GM23248 (cell line): Measurements from ENCODE around the gene ARMC12. TPM values are rescaled to one million over a fixed set of nuclear protein-coding genes. Genes with fewer than 3 reads are reported as not detected.
A peak's percentile ranks its signal among the peaks of the same experiment; 100 is the strongest.
"Not testable (repeated sequence)": the region's sequence is repeated elsewhere in the genome, so short reads cannot be mapped to it uniquely, and the experiment has no call there.

Experiments used
- DNase-seq: peaks from one replicate; pipeline ENCODE4 v3.0.0-alpha.2; 2015
- H2AFZ ChIP-seq: fragments of 200-600 bp; sonication (generic); 2 replicates; pipeline ENCODE4 v1.6.1; 2016; ENCODE audit warnings: antibody characterized with exemption
- H3F3A ChIP-seq: fragments of 200-600 bp; sonication (generic); 2 replicates; pipeline ENCODE4 v1.6.1; 2016; ENCODE audit warnings: mild to moderate bottlenecking, antibody characterized with exemption, mixed run types; ENCODE audit not compliant: insufficient read depth
- H3K27ac ChIP-seq: fragments of 200-600 bp; sonication (generic); 2 replicates; pipeline ENCODE4 v1.5.1; 2016; ENCODE audit warnings: mild to moderate bottlenecking
- H3K27me3 ChIP-seq: fragments of 200-600 bp; sonication (generic); replicated peaks from 2 replicates; pipeline ENCODE4 v1.6.1; 2016; ENCODE audit warnings: mild to moderate bottlenecking; ENCODE audit not compliant: insufficient read depth
- H3K36me3 ChIP-seq: fragments of 200-600 bp; sonication (generic); 2 replicates; pipeline ENCODE4 v1.6.1; 2016; ENCODE audit warnings: low read depth, mild to moderate bottlenecking
- H3K4me1 ChIP-seq: fragments of 200-600 bp; sonication (generic); 2 replicates; pipeline ENCODE4 v1.6.1; 2016; ENCODE audit warnings: mild to moderate bottlenecking; ENCODE audit not compliant: insufficient read depth
- H3K4me2 ChIP-seq: fragments of 200-600 bp; sonication (generic); one replicate; pipeline ENCODE4 v1.6.1; 2016; ENCODE audit warnings: mild to moderate bottlenecking; ENCODE audit not compliant: unreplicated experiment
- H3K4me3 ChIP-seq: fragments of 200-600 bp; sonication (generic); 2 replicates; pipeline ENCODE4 v1.5.1; 2016; ENCODE audit warnings: mild to moderate bottlenecking
- H3K79me2 ChIP-seq: fragments of 200-600 bp; sonication (generic); 2 replicates; pipeline ENCODE4 v1.6.1; 2016; ENCODE audit warnings: mild to moderate bottlenecking; ENCODE audit not compliant: insufficient read depth
- H3K9ac ChIP-seq: fragments of 200-600 bp; sonication (generic); 2 replicates; pipeline ENCODE4 v1.6.1; 2016; ENCODE audit warnings: mild to moderate bottlenecking
- H3K9me2 ChIP-seq: fragments of 200-600 bp; sonication (generic); 2 replicates; pipeline ENCODE4 v1.6.1; 2016; ENCODE audit warnings: mixed run types, mild to moderate bottlenecking, moderate library complexity; ENCODE audit not compliant: insufficient read depth
- H3K9me3 ChIP-seq: fragments of 200-600 bp; sonication (generic); one replicate; pipeline ENCODE4 v1.6.1; 2017; ENCODE audit warnings: low read depth
- H4K20me1 ChIP-seq: fragments of 200-600 bp; sonication (generic); 2 replicates; pipeline ENCODE4 v1.6.0; 2016; ENCODE audit not compliant: insufficient read depth
- EZH2 ChIP-seq: fragments of 200-600 bp; sonication (generic); IDR thresholded peaks from 2 replicates; pipeline ENCODE4 v1.6.1; 2018; ENCODE audit warnings: antibody characterized with exemption, mild to moderate bottlenecking; ENCODE audit not compliant: insufficient read depth, poor library complexity, severe bottlenecking
- EZH2phosphoT487 ChIP-seq: fragments of 200-600 bp; sonication (generic); IDR thresholded peaks from 2 replicates; pipeline ENCODE4 v1.6.1; 2018; ENCODE audit warnings: antibody characterized with exemption, moderate library complexity, mild to moderate bottlenecking, low read depth; ENCODE audit not compliant: insufficient read depth
- WGBS, 2 experiments: methylation state at CpG; one replicate each; pipeline ENCODE4 v1.1.6; 2015 to 2017; ENCODE audit warnings: low lambda C conversion rate in 2 of 2, low coverage in 1 of 2; ENCODE audit errors: missing lambda C conversion rate in 2 of 2; 5-methylcytosine and 5-hydroxymethylcytosine counted together
- in situ Hi-C: fragments of 300-500 bp; cut with MboI; formaldehyde crosslinking; loops from 2 replicates; pipeline ENCODE4 v1.15.0; 2020
- polyA plus RNA-seq: library from polyadenylated mRNA; unstranded; fragments of >200 nt; fragmentation: Nextera tagmentation; extraction: Ambion mirVana; gene quantifications from 2 replicates; pipeline ENCODE4 v1.2.1, GENCODE V29; 2016
- total RNA-seq: library from RNA; depleted of rRNA; stranded (reverse); fragments of >200 nt; shearing (Covaris generic); gene quantifications from 2 replicates; pipeline ENCODE4 v1.2.3, GENCODE V29; 2014; rRNA removed

The ARMC12 gene, protein sequence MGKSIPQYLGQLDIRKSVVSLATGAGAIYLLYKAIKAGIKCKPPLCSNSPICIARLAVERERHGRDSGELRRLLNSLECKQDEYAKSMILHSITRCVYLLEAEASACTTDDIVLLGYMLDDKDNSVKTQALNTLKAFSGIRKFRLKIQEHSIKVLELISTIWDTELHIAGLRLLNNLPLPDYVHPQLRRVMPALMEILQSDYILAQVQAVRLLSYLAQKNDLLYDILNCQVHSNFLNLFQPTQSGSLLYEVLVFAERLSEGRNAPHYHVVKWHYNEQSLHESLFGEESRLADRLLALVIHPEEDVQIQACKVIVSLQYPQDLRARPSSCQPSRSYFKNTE
- not detected in 2 replicates for total RNA-seq
- 0.15 and 0.26 TPM in 2 replicates for polyA plus RNA-seq

DNA sequence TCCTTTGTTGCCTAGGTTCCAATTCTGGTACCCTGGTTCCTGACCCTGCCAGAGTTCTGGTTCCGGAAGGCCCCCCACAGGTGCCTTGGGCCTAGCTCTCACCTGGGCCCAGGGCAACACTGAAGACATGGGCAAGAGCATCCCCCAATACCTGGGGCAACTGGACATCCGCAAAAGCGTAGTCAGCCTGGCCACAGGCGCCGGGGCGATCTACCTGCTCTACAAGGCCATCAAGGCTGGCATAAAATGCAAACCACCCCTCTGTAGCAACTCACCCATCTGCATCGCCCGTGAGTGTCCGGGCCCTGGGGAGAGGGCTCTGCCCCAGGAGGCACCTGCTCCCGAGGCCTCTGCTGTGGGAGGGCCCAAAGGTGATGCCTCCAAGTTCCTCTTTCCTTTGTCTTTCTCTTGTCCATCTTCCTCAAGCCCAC is at the start of gene ARMC12:
TSS of gene ARMC12 (plus strand) at position 51 of the 431 bp plus-strand sequence. CDS start at position 128, 77 bp downstream.
- no peak within 1 kb of the TSS for H3K4me3 ChIP-seq
- H3K36me3 ChIP-seq = no peaks in the 10 kb centered on the region
- no peak within 1 kb of the TSS; the same call in 1 of the 2 replicates for H2AFZ ChIP-seq
- H3K9me2 ChIP-seq = no peaks in the 10 kb centered on the region
- TF ChIP-seq EZH2phosphoT487 = no peak
- no peak for TF ChIP-seq EZH2
- no peaks in the 10 kb centered on the region for H4K20me1 ChIP-seq
- no peak within 1 kb of the TSS for H3K4me2 ChIP-seq
- no peaks in the 10 kb centered on the region for H3K79me2 ChIP-seq
- H3F3A ChIP-seq = no peaks in the 10 kb centered on the region
- no peaks in the 10 kb centered on the region for H3K9me3 ChIP-seq
- H3K27me3 ChIP-seq = no peaks in the 10 kb centered on the region
- no peak within 1 kb of the TSS for H3K27ac ChIP-seq
- 87 to 94% methylated on average over 10 of the region's 10 CpGs for WGBS, 2 experiments
- H3K4me1 ChIP-seq = peaks cover 6% of the 10 kb centered on the region; the same call in 1 of the 2 replicates
- in situ Hi-C loops = loop anchor here (5.0 to 25.0 kb wide), 2 partner anchors 155 to 425 kb away; no protein-coding TSS in a partner anchor
- H3K9ac ChIP-seq = no peak within 1 kb of the TSS
- DNase-seq = no peak

DNA sequence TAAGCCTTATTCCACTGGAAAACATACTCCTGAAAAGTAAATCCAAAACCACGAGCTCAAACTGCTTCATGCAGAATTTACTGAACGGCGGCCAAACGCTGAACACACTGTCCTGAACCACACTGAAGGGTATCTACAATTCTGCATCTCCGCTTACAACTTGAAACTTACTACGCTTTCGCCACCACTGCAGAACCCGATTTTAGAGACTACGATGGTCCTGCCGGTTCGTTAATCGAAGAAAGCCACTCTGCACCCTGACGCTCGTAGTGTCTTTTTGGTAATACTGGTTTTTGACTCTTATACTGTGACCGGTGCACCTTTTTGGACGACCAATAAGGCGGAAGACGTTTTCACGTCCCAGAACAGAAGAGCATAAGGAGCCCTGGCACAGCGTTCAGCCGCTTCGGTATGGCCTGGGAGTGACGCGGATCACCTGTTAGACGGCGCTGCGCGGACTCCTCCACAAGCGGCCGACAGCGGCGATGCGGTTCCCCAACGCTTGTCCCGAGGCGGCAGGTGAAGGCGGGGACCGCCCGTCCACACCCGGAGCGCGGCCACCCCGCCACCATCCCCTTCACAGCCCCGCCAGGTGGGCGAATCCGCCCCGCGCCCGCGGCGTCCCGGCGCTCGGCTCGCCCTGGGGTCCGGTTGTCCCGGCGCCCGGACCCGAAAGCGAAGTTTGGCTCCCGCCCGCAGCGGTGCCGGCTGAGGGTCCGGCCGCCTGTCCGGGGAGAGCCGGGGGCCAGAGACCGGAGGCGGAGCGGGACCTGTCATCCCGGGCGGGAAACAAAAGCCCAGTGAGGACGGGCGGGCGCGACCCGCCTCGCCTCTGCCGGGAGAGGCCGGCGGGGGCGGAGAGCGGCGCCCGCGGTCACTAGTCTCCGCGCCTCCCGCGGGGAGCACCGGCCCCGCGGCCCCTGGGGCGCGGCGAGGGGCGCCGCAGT is 48.9 kb upstream of the ARMC12 start:
- Histone ChIP-seq H3F3A (0 out of 2 replicates have a peak, but pooled peaks cover 11% of the 10 kb centered on the region), H3K79me2 (peaks cover 36% of the 10 kb centered on the region), H4K20me1 (no peaks in the 10 kb centered on the region), H3K9me2 (no peaks in the 10 kb centered on the region), H2AFZ (peak overlapping the region; percentile 78), H3K36me3 (no peaks in the 10 kb centered on the region), H3K4me2 (peak overlapping the region; percentile 78), H3K9ac (peak overlapping the region; percentile 76), H3K27ac (no peak overlapping the region), H3K4me1 (peaks cover 11% of the 10 kb centered on the region), H3K27me3 (no peaks in the 10 kb centered on the region), H3K4me3 (peak overlapping the region; percentile 83), H3K9me3 (no peaks in the 10 kb centered on the region)
- TF ChIP-seq EZH2 (no peak), EZH2phosphoT487 (no peak)
- peak; percentile 70 for DNase-seq
- 1 to 2% methylated on average over 63 to 81 of the region's 100 CpGs for whole genome bisulfite sequencing, 2 experiments
- in situ Hi-C loops = no loop called here

DNA sequence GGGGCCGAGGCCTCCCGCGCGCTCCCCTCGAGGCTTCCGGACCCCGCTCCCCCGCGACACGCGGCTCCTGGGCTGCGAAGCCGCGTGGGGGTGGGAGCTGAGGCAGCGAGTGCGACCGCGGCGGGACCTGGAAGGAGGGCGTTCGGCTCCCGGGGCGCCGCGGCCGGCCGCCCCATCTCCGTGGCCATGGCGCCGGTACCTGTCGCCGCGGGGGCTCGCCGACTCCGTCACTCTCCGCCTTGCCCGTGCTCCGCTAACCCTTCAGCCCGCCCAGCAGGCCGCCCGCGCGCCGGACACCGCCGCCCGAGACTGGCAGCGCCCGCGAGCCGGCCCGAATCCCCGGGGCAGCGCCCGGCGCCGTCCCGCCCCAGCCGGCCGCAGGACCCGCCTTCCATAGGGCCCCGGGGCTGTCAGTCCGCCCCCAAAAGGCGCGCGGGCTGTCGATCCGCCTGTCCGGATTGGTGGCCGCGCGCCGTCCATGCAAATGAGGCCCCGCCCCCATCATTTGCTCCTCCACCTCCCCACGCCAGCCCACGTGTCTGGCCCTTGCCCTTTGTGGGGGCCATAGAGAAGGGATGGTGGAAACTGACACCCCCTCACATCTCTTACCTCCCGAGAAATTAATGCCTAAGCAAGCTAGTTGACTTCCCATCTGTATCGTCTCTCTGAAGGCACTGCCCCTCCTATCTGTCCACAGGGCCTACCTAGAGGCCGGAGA is 48.1 kb upstream of the ARMC12 start, which contains the start of gene FKBP5:
TSS of gene FKBP5 (minus strand) at position 311 of the 718 bp plus-strand sequence. CDS start 46,091 bp downstream, outside the sequence.
- Histone ChIP-seq H2AFZ (peak within 1 kb of the TSS; percentile 78), H3K4me3 (peak within 1 kb of the TSS; percentile 83), H3F3A (0 out of 2 replicates have a peak, but pooled peaks cover 11% of the 10 kb centered on the region), H3K9me3 (no peaks in the 10 kb centered on the region), H3K9me2 (no peaks in the 10 kb centered on the region), H3K4me1 (peaks cover 11% of the 10 kb centered on the region), H3K4me2 (peak within 1 kb of the TSS; percentile 78), H3K27ac (no peak within 1 kb of the TSS), H3K9ac (peak within 1 kb of the TSS; percentile 76), H3K27me3 (no peaks in the 10 kb centered on the region), H3K36me3 (no peaks in the 10 kb centered on the region), H4K20me1 (no peaks in the 10 kb centered on the region), H3K79me2 (peaks cover 34% of the 10 kb centered on the region)
- WGBS, 2 experiments = 7 to 25% methylated on average over 8 to 28 of the region's 80 CpGs
- in situ Hi-C loops = no loop called here
- DNase-seq = peak; percentile 97
- no peak for TF ChIP-seq EZH2phosphoT487
- TF ChIP-seq EZH2 = no peak

DNA sequence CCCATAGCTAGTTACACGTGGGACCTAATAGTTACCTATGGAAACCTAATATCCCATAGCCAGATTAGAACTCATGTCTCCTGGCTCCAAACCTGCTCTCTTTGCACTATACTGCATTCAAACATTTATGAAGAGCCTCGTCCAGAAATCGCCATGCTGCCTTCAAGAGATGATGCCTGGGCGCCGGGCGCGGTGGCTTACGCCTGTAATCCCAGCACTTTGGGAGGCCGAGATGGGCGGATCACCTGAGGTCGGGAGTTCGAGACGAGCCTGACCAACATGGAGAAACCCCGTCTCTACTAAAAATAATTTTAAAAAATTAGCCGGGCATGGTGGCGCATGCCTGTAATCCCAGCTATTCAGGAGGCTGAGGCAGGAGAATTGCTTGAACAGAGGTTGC is 46.8 kb upstream of the ARMC12 start:
- H3K27ac ChIP-seq, H2AFZ ChIP-seq, H3K4me3 ChIP-seq, in situ Hi-C loops, H3K27me3 ChIP-seq, H3K9me2 ChIP-seq, H3K4me2 ChIP-seq, H3K9ac ChIP-seq, DNase-seq, H3K9me3 ChIP-seq, H4K20me1 ChIP-seq, H3K36me3 ChIP-seq: not testable (repeated sequence)
- Histone ChIP-seq H3K4me1 (peaks cover 11% of the 10 kb centered on the region), H3F3A (0 out of 2 replicates have a peak, but pooled peaks cover 21% of the 10 kb centered on the region), H3K79me2 (peaks cover 23% of the 10 kb centered on the region)
- WGBS, 2 experiments = 97% methylated on average over 16 of the region's 16 CpGs
